Esophagus squamous epithelium (tissue), 4 donors: ENCODE results near the gene ATP2B2.

Experiments
- CTCF ChIP-seq, 6 experiments: fragments of 450-650 bp in 4 of 6; fragments of 200-600 bp in 2 of 6; sonication (generic) in 2 of 6; IDR thresholded peaks; one replicate each; pipeline ENCODE4 v1.5.1; 2016 to 2019; ENCODE audit warnings: antibody characterized with exemption in 6 of 6, mild to moderate bottlenecking in 4 of 6, moderate library complexity in 4 of 6
- POLR2A ChIP-seq, 4 donors: fragments of 450-650 bp; IDR thresholded peaks; one replicate each; pipeline ENCODE4 v1.6.1; 2017; ENCODE audit warnings: antibody characterized with exemption in 4 of 4, mild to moderate bottlenecking in 4 of 4, moderate library complexity in 3 of 4

- TF ChIP-seq CTCF (IDR thresholded peaks at IDR 0.05), result no peak
- no peak for TF ChIP-seq POLR2A (IDR thresholded peaks at IDR 0.05)
These were observed 7.9 kb downstream of the ATP2B2 start for GRCh38 chr3:10497439-10497838.
